Right atrium auricular region (tissue), 2 donors: ENCODE measurements around the gene APC2. TPM values are rescaled to one million over a fixed set of nuclear protein-coding genes. Genes with fewer than 3 reads are reported as not detected.

Source experiments
- DNase-seq: peaks from one replicate; pipeline ENCODE4 v3.0.0-alpha.2; 2019; ENCODE audit warnings: low spot score
- H3K27ac ChIP-seq, 2 donors: fragments of 200-600 bp; sonication (generic); 1 replicate in 1 of 2; 2 replicates in 1 of 2; pipeline ENCODE4 v1.5.1; 2016 to 2019
- H3K27me3 ChIP-seq, 2 donors: fragments of 200-600 bp; sonication (generic); one replicate each; pipeline versions ENCODE4 v1.5.1 to v1.6.0; 2017 to 2019
- H3K36me3 ChIP-seq: fragments of 200-600 bp; sonication (generic); one replicate; pipeline ENCODE4 v1.5.1; 2016
- H3K4me1 ChIP-seq, 2 donors: fragments of 200-600 bp; sonication (generic); one replicate each; pipeline versions ENCODE4 v1.5.1 to v1.6.0; 2017 to 2019
- H3K4me3 ChIP-seq, 2 donors: fragments of 200-600 bp; sonication (generic); 1 replicate in 1 of 2; 2 replicates in 1 of 2; pipeline ENCODE4 v1.5.1; 2017 to 2019; ENCODE audit warnings: mild to moderate bottlenecking in 1 of 2, moderate library complexity in 1 of 2
- H3K9me3 ChIP-seq, 2 donors: fragments of 200-600 bp; sonication (generic); one replicate each; pipeline ENCODE4 v1.5.1; 2019
- CTCF ChIP-seq, 2 donors: fragments of 200-600 bp; sonication (generic); IDR thresholded peaks; one replicate each; pipeline ENCODE4 v1.5.1; 2019; ENCODE audit warnings: antibody characterized with exemption in 2 of 2
- total RNA-seq, 2 donors: library from RNA; depleted of rRNA; stranded (reverse); fragments of >200 nt; gene quantifications; one replicate each; pipeline ENCODE4 v1.1.0, GENCODE V29; 2016

APC2 gene
- total RNA-seq, 2 donors from 2014 or later, result 0.04 to 0.35 TPM

GRCh38 chr19:1487576-1488281, 37.8 kb downstream of the APC2 start:
- H3K9me3 ChIP-seq, result no peaks in the 10 kb centered on the region
- no peaks in the 10 kb centered on the region for H3K27me3 ChIP-seq
- DNase-seq, result no peak
- no peak for TF ChIP-seq CTCF (IDR thresholded peaks at IDR 0.05)
- no peak overlapping the region for H3K4me3 ChIP-seq
- H3K4me1 ChIP-seq, result peaks cover 0 to 17% of the 10 kb centered on the region in 2 donors
- H3K36me3 ChIP-seq, result no peaks in the 10 kb centered on the region
- H3K27ac ChIP-seq, result no peak overlapping the region

- Histone ChIP-seq H3K36me3 (no peaks in the 10 kb centered on the region), H3K4me1 (peaks cover 0 to 17% of the 10 kb centered on the region in 2 donors), H3K27me3 (no peaks in the 10 kb centered on the region), H3K27ac (no peak overlapping the region), H3K9me3 (no peaks in the 10 kb centered on the region), H3K4me3 (no peak overlapping the region)
- DNase-seq, result no peak
- no peak for TF ChIP-seq CTCF (IDR thresholded peaks at IDR 0.05)
Observed at GRCh38 chr19:1488282-1488601, 38.3 kb downstream of the APC2 start.

- Histone ChIP-seq H3K4me3 (peak overlapping the region; percentile 39 to 61), H3K27ac (peak overlapping the region; percentile 80)
- no peak for TF ChIP-seq CTCF (IDR thresholded peaks at IDR 0.05)
Observed at GRCh38 chr19:1489463-1490310, 39.8 kb downstream of the APC2 start.

GRCh38 chr19:1490311-1491113, 40.6 kb downstream of the APC2 start, which contains the start of gene PCSK4:
TSS of gene PCSK4 (minus strand) at chr19:1490350. CDS start at chr19:1490346, 4 bp downstream.
- H3K4me1 ChIP-seq, result peaks cover 0 to 17% of the 10 kb centered on the region in 2 donors
- H3K4me3 ChIP-seq, result peak within 1 kb of the TSS; percentile 40 to 63
- H3K27me3 ChIP-seq, result no peaks in the 10 kb centered on the region
- peak; percentile 99 for DNase-seq
- peak within 1 kb of the TSS; percentile 80 for H3K27ac ChIP-seq
- no peaks in the 10 kb centered on the region for H3K36me3 ChIP-seq
- no peaks in the 10 kb centered on the region for H3K9me3 ChIP-seq
- TF ChIP-seq CTCF (IDR thresholded peaks at IDR 0.05), result no peak

More at GRCh38 chr19:1489463-1490310, 39.8 kb downstream of the APC2 start:
- H3K27me3 ChIP-seq, result no peaks in the 10 kb centered on the region
- H3K4me1 ChIP-seq, result peaks cover 0 to 17% of the 10 kb centered on the region in 2 donors
- no peaks in the 10 kb centered on the region for H3K36me3 ChIP-seq
- H3K9me3 ChIP-seq, result no peaks in the 10 kb centered on the region
- no peak for DNase-seq

GRCh38 chr19:1491114-1491848, 41.4 kb downstream of the APC2 start, which contains the start of gene REEP6:
TSS of gene REEP6 (plus strand) at chr19:1491181. CDS start at chr19:1491270, 89 bp downstream.
- no peak for TF ChIP-seq CTCF (IDR thresholded peaks at IDR 0.05)
- Histone ChIP-seq H3K36me3 (no peaks in the 10 kb centered on the region), H3K27me3 (no peaks in the 10 kb centered on the region), H3K27ac (peak within 1 kb of the TSS; percentile 80), H3K9me3 (no peaks in the 10 kb centered on the region), H3K4me3 (peak within 1 kb of the TSS; percentile 40 to 63), H3K4me1 (peaks cover 0 to 17% of the 10 kb centered on the region in 2 donors)
- no peak for DNase-seq
